Measurements from ENCODE around the gene HTRA3.

DNA sequence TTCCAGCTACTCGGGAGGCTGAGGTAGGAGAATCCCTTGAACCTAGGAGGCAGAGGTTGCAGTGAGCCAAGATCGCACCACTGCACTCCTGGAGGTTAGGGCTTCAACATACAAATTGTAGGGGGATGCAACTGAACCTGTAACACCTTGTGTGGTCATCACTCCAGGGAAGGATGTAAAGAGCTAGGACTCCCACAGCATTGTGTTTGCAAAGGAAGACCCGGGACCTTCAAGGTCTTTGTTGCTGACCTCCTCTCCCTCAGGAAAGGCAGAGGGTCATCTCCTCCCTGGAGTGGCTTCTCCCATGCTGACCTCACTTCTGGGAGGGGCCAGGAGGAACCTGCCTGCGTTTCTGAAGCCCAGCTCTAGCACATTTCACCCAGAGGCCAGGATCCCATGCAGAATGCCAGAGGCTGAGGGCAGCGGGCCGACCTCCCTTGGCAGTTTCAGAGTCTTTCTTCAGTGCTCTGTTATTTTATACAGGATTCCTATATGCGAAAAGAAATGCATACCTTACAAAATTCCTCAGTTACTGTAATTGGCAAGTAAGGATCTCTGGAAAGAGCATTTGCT is 80.2 kb downstream of the HTRA3 start:
- TF ChIP-seq, protein P1, sequence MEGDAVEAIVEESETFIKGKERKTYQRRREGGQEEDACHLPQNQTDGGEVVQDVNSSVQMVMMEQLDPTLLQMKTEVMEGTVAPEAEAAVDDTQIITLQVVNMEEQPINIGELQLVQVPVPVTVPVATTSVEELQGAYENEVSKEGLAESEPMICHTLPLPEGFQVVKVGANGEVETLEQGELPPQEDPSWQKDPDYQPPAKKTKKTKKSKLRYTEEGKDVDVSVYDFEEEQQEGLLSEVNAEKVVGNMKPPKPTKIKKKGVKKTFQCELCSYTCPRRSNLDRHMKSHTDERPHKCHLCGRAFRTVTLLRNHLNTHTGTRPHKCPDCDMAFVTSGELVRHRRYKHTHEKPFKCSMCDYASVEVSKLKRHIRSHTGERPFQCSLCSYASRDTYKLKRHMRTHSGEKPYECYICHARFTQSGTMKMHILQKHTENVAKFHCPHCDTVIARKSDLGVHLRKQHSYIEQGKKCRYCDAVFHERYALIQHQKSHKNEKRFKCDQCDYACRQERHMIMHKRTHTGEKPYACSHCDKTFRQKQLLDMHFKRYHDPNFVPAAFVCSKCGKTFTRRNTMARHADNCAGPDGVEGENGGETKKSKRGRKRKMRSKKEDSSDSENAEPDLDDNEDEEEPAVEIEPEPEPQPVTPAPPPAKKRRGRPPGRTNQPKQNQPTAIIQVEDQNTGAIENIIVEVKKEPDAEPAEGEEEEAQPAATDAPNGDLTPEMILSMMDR (IDR thresholded peaks at IDR 0.05), result no peak
- TF ChIP-seq EZH2 (IDR thresholded peaks at IDR 0.05) (no peak), EZH2phosphoT487 (IDR thresholded peaks at IDR 0.05) (no peak)

Data from neural progenitor cell (in vitro differentiated cells).